WTC11 (cell line): ENCODE data around the gene MTA3. TPM values are rescaled to one million over a fixed set of nuclear protein-coding genes. Genes with fewer than 3 reads are reported as not detected.
A peak's percentile ranks its signal among the peaks of the same experiment; 100 is the strongest.
"Not testable (repeated sequence)": the region's sequence is repeated elsewhere in the genome, so short reads cannot be mapped to it uniquely, and the experiment has no call there.

ENCODE experiments used
- ATAC-seq: fragments of 200-7000 bp; cut with Tn5 transposase; 2 replicates; pipeline ENCODE4 v1.10.0; 2021; ENCODE audit warnings: mild to moderate bottlenecking, moderate library complexity
- CTCF ChIA-PET: fragments of 300-600 bp; sonication (Branson Sonifier 250); formaldehyde crosslinking; loops from one replicate; lab custom pipeline; 2021; ENCODE audit warnings: antibody characterized with exemption; lab: Charles Lee
- POLR2A ChIA-PET: fragments of 350-600 bp; sonication (Branson Sonifier 250); formaldehyde crosslinking; loops from one replicate; lab custom pipeline; 2021; ENCODE audit warnings: antibody characterized with exemption; lab: Charles Lee
- DNase-seq: peaks from one replicate; pipeline ENCODE4 v3.0.0; 2021; ENCODE audit warnings: low spot score
- H3K27ac Mint-ChIP-seq: 2 replicates; pipeline ENCODE4 v1.8.0; 2021; ENCODE audit warnings: mixed read lengths
- H3K27me3 Mint-ChIP-seq: 2 replicates; pipeline ENCODE4 v1.8.0; 2021; ENCODE audit warnings: low read depth, mild to moderate bottlenecking, moderate library complexity, mixed read lengths
- H3K36me3 Mint-ChIP-seq: 2 replicates; pipeline ENCODE4 v1.8.0; 2021; ENCODE audit warnings: mixed read lengths
- H3K4me1 Mint-ChIP-seq: 2 replicates; pipeline ENCODE4 v1.8.0; 2022; ENCODE audit warnings: mixed read lengths
- H3K4me3 Mint-ChIP-seq: 2 replicates; pipeline ENCODE4 v1.8.0; 2021; ENCODE audit warnings: mild to moderate bottlenecking, moderate library complexity, mixed read lengths
- H3K9me3 Mint-ChIP-seq: 2 replicates; pipeline ENCODE4 v1.8.0; 2021; ENCODE audit warnings: mixed read lengths
- EMX1 ChIP-seq: fragments of 250-450 bp; sonication (Bioruptor Pico); IDR thresholded peaks from 2 replicates; pipeline ENCODE4 v1.8.0; 2021; ENCODE audit warnings: mild to moderate bottlenecking
- GRHL2 ChIP-seq: fragments of 250-450 bp; sonication (Bioruptor Pico); IDR thresholded peaks from 2 replicates; pipeline ENCODE4 v1.8.0; 2022; ENCODE audit warnings: mild to moderate bottlenecking, moderate library complexity; ENCODE audit not compliant: insufficient replicate concordance, severe bottlenecking
- GTF2I ChIP-seq: fragments of 250-450 bp; sonication (Bioruptor Pico); conservative IDR thresholded peaks from 2 replicates; pipeline ENCODE4 v1.4.0; 2021; ENCODE audit warnings: mild to moderate bottlenecking
- HMGA2 ChIP-seq: fragments of 250-450 bp; sonication (Bioruptor Pico); IDR thresholded peaks from 2 replicates; pipeline ENCODE4 v1.4.0; 2021; ENCODE audit warnings: mild to moderate bottlenecking, moderate library complexity
- KAT7 ChIP-seq: sonication (generic); formaldehyde crosslinking; IDR thresholded peaks from 2 replicates; pipeline ENCODE4 v1.8.1; 2023; ENCODE audit warnings: missing genetic modification reagents, mild to moderate bottlenecking, borderline replicate concordance
- PRRX2 ChIP-seq: fragments of 250-450 bp; sonication (Bioruptor Pico); IDR thresholded peaks from 2 replicates; pipeline ENCODE4 v1.8.0; 2021; ENCODE audit warnings: mild to moderate bottlenecking
- SMAD3 ChIP-seq: sonication (generic); formaldehyde crosslinking; IDR thresholded peaks from 2 replicates; pipeline ENCODE4 v1.8.0; 2022; ENCODE audit warnings: missing genetic modification reagents, mild to moderate bottlenecking, borderline replicate concordance
- TCF7 ChIP-seq: sonication (generic); formaldehyde crosslinking; IDR thresholded peaks from 2 replicates; pipeline ENCODE4 v1.8.0; 2022; ENCODE audit warnings: mild to moderate bottlenecking, low read depth, missing genetic modification reagents, moderate library complexity
- TEAD1 ChIP-seq: sonication (generic); formaldehyde crosslinking; IDR thresholded peaks from 2 replicates; pipeline ENCODE4 v1.8.0; 2022; ENCODE audit warnings: mild to moderate bottlenecking, missing genetic modification reagents
- TP53 ChIP-seq: sonication (generic); formaldehyde crosslinking; IDR thresholded peaks from 2 replicates; pipeline ENCODE4 v1.8.1; 2023; ENCODE audit warnings: mild to moderate bottlenecking, missing genetic modification reagents
- ZNF121 ChIP-seq: sonication (generic); formaldehyde crosslinking; IDR thresholded peaks from 2 replicates; pipeline ENCODE4 v1.8.0; 2023; ENCODE audit warnings: missing genetic modification reagents
- ZNF219 ChIP-seq: sonication (generic); formaldehyde crosslinking; IDR thresholded peaks from 2 replicates; pipeline ENCODE4 v1.8.0; 2023; ENCODE audit warnings: missing genetic modification reagents, mild to moderate bottlenecking, borderline replicate concordance
- ZNF232 ChIP-seq: sonication (generic); formaldehyde crosslinking; IDR thresholded peaks from 2 replicates; pipeline ENCODE4 v1.8.0; 2022; ENCODE audit warnings: mild to moderate bottlenecking, missing genetic modification reagents
- ZNF263 ChIP-seq: sonication (generic); formaldehyde crosslinking; IDR thresholded peaks from 2 replicates; pipeline ENCODE4 v1.8.1; 2022; ENCODE audit warnings: low read depth, mild to moderate bottlenecking, moderate library complexity, missing genetic modification reagents
- ZNF317 ChIP-seq: sonication (generic); formaldehyde crosslinking; IDR thresholded peaks from 2 replicates; pipeline ENCODE4 v1.8.1; 2023; ENCODE audit warnings: low read depth, mild to moderate bottlenecking, moderate library complexity, missing genetic modification reagents, borderline replicate concordance
- ZNF396 ChIP-seq: fragments of 250-450 bp; sonication (Bioruptor Pico); IDR thresholded peaks from 2 replicates; pipeline ENCODE4 v1.8.0; 2021; ENCODE audit warnings: mild to moderate bottlenecking, moderate library complexity, borderline replicate concordance
- total RNA-seq: library from RNA; stranded (reverse); gene quantifications from 3 replicates; pipeline ENCODE4 v1.2.3, GENCODE V29; 2021
- TF ChIP-seq, protein P1 (sequence below): fragments of 250-450 bp; sonication (Bioruptor Pico); IDR thresholded peaks from 2 replicates; pipeline ENCODE4 v1.9.0; 2021; ENCODE audit warnings: moderate library complexity, mild to moderate bottlenecking, inconsistent platforms, borderline replicate concordance
- TF ChIP-seq, protein P2 (sequence below): sonication (generic); formaldehyde crosslinking; IDR thresholded peaks from 2 replicates; pipeline ENCODE4 v1.8.0; 2022; ENCODE audit warnings: mild to moderate bottlenecking, missing genetic modification reagents
- TF ChIP-seq, protein P3 (sequence below): sonication (generic); formaldehyde crosslinking; IDR thresholded peaks from 2 replicates; pipeline ENCODE4 v1.8.1; 2022; ENCODE audit warnings: low read depth, missing genetic modification reagents, borderline replicate concordance
- TF ChIP-seq, protein P4 (sequence below): sonication (generic); formaldehyde crosslinking; conservative IDR thresholded peaks from 2 replicates; pipeline ENCODE4 v1.8.1; 2022; ENCODE audit warnings: mild to moderate bottlenecking, missing genetic modification reagents
- TF ChIP-seq, protein P5 (sequence below): sonication (generic); formaldehyde crosslinking; IDR thresholded peaks from 2 replicates; pipeline ENCODE4 v1.8.1; 2023; ENCODE audit warnings: mild to moderate bottlenecking, missing genetic modification reagents

MTA3 gene
- total RNA-seq, 1 experiment from 2014 or later = 153 TPM

DNA sequence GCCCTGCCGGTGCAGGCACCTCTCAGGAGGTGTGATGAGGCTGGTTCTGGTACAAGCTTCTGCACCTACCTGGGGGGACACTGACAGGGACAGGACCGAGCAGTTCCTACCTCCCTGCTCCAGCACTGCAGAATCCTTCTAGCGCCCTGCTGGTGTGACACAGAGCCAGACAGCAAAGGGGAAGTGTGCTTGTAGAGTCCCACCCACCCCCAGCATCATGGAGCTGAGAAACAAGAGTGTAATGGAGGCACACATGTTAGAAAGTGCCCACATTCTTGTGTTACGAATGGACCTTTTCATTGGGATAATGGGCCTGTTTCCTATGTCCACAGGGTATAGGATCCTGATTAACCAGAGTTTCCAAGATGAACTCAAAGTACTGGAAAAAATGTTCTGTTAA lies 157.2 kb downstream of the MTA3 start:
- Mint-ChIP-seq H3K4me1 (peaks cover 14% of the 10 kb centered on the region), H3K4me3 (no peak overlapping the region), H3K27me3 (no peaks in the 10 kb centered on the region), H3K36me3 (peaks cover 21% of the 10 kb centered on the region), H3K27ac (no peak overlapping the region; the same call in 1 of the 2 replicates), H3K9me3 (peaks cover 16% of the 10 kb centered on the region)
- DNase-seq (no peak), ATAC-seq (peak; percentile 46)
- ChIA-PET CTCF (no interaction called here), POLR2A (interaction anchor here (0.5 to 0.7 kb wide), 2 partner anchors 48 to 681 kb away, joined by 3 to 4 read pairs; no protein-coding TSS in a partner anchor)
- TF ChIP-seq PRRX2 (CRISPR knock-in tag) = no peak
- TF ChIP-seq, protein P1, sequence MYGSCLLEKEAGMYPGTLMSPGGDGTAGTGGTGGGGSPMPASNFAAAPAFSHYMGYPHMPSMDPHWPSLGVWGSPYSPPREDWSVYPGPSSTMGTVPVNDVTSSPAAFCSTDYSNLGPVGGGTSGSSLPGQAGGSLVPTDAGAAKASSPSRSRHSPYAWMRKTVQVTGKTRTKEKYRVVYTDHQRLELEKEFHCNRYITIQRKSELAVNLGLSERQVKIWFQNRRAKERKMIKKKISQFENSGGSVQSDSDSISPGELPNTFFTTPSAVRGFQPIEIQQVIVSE (CRISPR knock-in tag) = no peak
- TF ChIP-seq, all 79 proteins: peak for 0

DNA sequence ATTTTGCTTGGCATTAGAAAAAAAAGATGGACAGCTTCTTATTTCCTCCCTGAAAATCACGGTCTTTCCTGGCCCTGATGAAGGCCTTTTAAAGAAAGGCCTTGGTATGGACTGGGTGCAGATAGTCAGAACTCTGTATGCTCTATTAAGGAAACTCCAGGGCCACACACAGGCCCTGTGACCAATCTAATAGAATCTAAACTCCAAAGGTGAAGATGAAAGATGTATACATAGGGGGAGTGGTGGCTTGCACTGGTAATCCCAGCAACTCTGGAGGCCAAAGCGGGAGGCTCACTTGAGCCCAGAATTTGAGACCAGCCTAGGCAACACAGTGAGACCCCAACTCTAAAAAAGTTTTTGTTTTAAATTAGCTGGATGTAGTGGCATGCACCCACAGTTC lies 158.2 kb downstream of the MTA3 start:
- ATAC-seq (no peak), DNase-seq (no peak)
- no peak for TF ChIP-seq ZNF317 (CRISPR knock-in tag)
- no peak for TF ChIP-seq ZNF232 (CRISPR knock-in tag)
- TF ChIP-seq SMAD3 (CRISPR knock-in tag) = no peak
- no peak for TF ChIP-seq ZNF219
- TF ChIP-seq GRHL2 = no peak
- TF ChIP-seq EMX1 (CRISPR knock-in tag) = no peak
- no peak for TF ChIP-seq KAT7 (CRISPR knock-in tag)
- TF ChIP-seq, protein P2, sequence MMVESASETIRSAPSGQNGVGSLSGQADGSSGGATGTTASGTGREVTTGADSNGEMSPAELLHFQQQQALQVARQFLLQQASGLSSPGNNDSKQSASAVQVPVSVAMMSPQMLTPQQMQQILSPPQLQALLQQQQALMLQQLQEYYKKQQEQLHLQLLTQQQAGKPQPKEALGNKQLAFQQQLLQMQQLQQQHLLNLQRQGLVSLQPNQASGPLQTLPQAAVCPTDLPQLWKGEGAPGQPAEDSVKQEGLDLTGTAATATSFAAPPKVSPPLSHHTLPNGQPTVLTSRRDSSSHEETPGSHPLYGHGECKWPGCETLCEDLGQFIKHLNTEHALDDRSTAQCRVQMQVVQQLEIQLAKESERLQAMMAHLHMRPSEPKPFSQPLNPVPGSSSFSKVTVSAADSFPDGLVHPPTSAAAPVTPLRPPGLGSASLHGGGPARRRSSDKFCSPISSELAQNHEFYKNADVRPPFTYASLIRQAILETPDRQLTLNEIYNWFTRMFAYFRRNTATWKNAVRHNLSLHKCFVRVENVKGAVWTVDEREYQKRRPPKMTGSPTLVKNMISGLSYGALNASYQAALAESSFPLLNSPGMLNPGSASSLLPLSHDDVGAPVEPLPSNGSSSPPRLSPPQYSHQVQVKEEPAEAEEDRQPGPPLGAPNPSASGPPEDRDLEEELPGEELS = no peak
- no peak for TF ChIP-seq ZNF396
- no peak for TF ChIP-seq TEAD1 (CRISPR knock-in tag)
- no peak for TF ChIP-seq GTF2I (CRISPR knock-in tag)
- TF ChIP-seq HMGA2 (CRISPR knock-in tag) = no peak
- TF ChIP-seq, protein P3, sequence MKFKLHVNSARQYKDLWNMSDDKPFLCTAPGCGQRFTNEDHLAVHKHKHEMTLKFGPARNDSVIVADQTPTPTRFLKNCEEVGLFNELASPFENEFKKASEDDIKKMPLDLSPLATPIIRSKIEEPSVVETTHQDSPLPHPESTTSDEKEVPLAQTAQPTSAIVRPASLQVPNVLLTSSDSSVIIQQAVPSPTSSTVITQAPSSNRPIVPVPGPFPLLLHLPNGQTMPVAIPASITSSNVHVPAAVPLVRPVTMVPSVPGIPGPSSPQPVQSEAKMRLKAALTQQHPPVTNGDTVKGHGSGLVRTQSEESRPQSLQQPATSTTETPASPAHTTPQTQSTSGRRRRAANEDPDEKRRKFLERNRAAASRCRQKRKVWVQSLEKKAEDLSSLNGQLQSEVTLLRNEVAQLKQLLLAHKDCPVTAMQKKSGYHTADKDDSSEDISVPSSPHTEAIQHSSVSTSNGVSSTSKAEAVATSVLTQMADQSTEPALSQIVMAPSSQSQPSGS = no peak
- TF ChIP-seq, protein P4, sequence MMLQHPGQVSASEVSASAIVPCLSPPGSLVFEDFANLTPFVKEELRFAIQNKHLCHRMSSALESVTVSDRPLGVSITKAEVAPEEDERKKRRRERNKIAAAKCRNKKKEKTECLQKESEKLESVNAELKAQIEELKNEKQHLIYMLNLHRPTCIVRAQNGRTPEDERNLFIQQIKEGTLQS (CRISPR knock-in tag) = no peak
- TF ChIP-seq ZNF263 (CRISPR knock-in tag) = no peak
- TF ChIP-seq TP53 (CRISPR knock-in tag) = no peak
- TF ChIP-seq, protein P5, sequence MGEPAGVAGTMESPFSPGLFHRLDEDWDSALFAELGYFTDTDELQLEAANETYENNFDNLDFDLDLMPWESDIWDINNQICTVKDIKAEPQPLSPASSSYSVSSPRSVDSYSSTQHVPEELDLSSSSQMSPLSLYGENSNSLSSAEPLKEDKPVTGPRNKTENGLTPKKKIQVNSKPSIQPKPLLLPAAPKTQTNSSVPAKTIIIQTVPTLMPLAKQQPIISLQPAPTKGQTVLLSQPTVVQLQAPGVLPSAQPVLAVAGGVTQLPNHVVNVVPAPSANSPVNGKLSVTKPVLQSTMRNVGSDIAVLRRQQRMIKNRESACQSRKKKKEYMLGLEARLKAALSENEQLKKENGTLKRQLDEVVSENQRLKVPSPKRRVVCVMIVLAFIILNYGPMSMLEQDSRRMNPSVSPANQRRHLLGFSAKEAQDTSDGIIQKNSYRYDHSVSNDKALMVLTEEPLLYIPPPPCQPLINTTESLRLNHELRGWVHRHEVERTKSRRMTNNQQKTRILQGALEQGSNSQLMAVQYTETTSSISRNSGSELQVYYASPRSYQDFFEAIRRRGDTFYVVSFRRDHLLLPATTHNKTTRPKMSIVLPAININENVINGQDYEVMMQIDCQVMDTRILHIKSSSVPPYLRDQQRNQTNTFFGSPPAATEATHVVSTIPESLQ (CRISPR knock-in tag) = no peak
- no peak for TF ChIP-seq TCF7 (CRISPR knock-in tag)
- no peak for TF ChIP-seq ZNF121 (CRISPR knock-in tag)
- Mint-ChIP-seq H3K4me3 (no peak overlapping the region), H3K27me3 (no peaks in the 10 kb centered on the region), H3K4me1 (peaks cover 12% of the 10 kb centered on the region), H3K27ac (no peak overlapping the region), H3K9me3 (peaks cover 20% of the 10 kb centered on the region), H3K36me3 (peaks cover 25% of the 10 kb centered on the region)
- ChIA-PET POLR2A (no interaction called here), CTCF (no interaction called here)

DNA sequence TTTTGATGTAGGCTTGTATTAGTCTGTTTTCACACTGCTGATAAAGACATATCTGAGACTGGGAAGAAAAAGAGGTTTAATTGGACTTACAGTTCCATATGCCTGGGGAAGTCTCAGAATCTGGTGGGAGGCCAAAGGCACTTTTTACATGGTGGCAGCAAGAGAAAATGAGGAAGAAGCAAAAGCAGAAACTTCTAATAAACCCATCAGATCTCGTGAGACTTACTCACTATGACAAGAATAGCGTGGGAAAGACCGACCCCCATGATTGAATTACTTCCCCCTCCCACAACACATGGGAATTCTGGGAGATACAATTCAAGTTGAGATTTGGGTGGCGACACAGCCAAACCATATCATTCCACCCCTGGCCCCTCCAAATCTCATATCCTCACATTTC lies 162.9 kb downstream of the MTA3 start:
- H3K4me1 Mint-ChIP-seq, POLR2A ChIA-PET, H3K4me3 Mint-ChIP-seq, H3K27ac Mint-ChIP-seq, CTCF ChIA-PET, DNase-seq, ATAC-seq, H3K27me3 Mint-ChIP-seq: not testable (repeated sequence)
- Mint-ChIP-seq H3K9me3 (peaks cover 44% of the 10 kb centered on the region), H3K36me3 (peaks cover 51% of the 10 kb centered on the region)
